Stimulated activated CD8-positive, alpha-beta memory T cell treated with anti-CD3 and anti-CD28 coated beads, Interleukin-15, amount 100 ng/mL, for 24 hours (primary cell): ENCODE results near the gene TACC3.
A peak's percentile ranks its signal among the peaks of the same experiment; 100 is the strongest.

Source experiments
- DNase-seq: peaks from one replicate; pipeline ENCODE4 v3.0.0-alpha.2; 2020; ENCODE audit warnings: low read depth

TACC3 gene

DNA sequence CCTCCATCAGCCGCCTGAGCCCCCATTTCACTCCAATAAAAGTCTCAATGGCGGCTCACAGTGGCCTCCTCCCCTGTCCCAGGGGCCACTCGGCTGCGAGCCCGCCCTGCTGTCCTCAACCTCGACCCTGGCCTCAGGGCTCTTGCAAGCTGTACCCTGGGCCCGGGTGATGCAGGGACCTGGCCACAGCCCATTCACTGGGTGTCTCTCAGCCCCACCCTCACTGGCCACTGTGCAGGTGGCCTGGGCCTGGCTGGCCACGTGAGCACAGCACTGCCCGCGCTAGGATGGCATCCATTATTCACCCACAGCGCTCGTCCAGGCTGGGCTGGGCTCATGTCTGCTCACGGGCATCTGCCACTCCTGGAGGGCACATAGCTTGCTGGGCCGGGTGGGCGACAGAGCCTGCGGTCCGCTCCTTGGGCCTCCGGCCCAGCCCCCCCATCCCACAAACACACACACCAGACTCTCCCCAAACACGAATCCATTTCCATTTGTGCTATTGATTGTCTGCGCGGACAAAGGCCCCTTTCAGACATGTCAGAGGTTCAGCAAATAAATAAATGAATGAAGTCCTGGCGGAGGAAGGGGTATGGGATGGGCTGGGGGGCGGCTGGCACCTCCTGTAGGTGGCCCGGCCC is 55.3 kb downstream of the TACC3 start:
- DNase-seq: no peak

DNA sequence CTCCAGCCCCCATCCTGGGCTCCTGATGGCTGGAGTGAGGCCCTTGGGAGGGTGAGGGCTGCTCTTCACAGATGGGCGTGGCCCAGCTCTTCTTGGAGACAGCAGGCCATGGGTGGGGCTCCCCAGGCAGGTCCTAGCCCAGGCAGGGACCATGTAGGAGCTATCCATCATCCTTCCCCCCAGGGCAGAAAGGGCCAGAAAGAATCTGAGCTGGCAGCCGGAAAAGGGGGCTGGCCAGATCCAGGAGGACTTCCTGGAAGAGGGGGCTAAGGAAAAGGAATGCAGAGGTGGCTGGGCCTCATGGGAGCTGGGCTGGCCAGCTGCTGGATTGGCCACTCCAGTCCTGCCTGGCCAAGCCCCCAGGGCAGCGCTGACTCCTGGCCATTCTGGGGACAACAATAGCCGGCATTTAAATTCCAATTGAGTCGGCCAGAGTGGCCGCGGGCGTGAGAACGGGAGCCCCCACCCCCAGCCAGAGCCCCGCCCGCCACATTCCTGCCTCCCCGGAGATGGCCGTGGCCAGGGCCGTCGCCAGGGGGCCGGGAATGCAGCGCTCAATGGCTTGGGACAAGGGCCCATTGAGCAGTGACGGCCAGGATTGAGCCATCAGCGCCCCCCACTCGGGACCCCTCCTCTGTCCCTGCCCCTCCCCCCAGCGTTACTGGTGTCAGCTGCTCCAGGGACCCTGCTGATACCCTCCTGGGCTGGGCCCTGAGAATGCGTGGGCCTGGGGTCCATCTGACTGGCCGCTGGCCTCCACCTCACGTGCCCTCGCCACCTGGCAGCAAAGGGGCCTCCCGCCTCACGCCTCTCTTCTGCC is 56.7 kb downstream of the TACC3 start:
- DNase-seq: no peak

DNA sequence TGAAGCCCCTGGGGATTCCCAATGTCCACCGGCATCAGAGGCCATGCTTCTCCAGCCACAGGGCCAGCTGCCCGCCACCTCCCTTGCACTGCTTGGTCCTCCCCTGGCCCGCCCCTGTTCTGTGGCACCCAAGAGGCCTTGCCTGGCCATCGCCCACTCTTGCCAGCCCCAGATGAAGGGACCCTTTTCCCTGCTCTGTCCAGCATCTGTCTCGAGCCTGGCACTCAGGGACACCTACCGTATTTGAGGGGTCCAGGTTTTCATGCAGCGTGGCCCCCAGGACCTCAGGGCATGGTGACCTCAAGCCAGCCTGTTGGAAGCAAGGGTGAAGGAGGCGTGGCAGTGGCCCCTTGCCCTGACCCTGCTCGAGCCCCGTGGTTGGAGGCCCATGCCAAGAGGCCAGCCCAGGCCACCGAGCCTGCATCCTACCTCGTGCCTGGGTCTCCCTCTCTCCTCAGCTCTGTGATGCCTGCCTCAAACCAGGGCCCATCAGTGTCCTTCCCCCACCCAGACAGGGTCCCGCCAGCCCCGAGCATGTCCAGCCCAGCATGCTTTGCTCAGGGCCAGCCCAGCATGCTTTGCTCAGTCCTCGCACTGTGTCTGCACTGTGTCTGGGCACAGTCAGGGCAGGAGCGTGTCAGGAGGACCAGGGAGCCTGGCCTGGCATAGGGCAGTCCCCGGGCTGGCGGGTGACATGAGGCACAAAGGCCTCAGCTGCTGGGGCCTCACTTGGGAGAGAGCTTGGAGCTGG is 57.5 kb downstream of the TACC3 start:
- DNase-seq: no peak

DNA sequence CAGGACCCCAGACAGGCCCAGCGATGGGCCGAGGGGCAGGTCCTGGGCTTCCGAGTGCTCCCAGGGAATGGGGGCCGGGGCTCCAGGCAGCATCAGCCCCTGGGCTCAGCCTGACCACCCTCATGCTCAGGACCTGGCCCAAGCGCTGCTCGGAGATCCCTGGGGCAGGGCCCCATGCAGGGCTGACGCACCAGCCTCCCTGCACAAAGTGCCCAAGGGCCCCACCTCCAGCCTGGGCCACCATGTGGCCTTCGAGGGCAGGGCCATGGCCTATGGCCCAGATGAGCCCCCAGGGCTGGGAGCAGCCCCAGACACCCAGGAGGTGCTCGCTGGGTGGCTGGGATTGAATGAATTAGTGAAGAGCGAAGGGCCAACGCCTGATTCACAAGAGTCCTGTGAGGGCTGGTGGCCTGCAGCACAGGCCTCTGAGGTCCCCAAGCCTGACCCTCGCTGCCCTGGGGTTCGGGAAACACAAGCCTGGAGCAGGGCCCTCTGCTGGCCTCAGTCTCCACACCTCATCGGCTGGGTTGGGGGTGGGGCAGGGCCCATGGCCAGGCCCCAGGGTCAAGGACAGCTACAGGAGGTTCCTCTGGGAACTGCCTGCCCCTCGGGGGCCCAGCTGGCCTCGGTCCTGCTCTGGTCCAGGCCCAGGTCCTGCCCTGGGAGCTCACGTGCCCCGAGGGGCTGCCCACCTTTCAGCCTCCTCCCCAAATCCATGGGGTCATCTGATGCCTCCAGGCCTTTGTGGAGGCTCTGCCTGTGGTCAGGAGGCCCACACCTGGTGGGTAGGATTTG is 58.5 kb downstream of the TACC3 start:
- DNase-seq: no peak

DNA sequence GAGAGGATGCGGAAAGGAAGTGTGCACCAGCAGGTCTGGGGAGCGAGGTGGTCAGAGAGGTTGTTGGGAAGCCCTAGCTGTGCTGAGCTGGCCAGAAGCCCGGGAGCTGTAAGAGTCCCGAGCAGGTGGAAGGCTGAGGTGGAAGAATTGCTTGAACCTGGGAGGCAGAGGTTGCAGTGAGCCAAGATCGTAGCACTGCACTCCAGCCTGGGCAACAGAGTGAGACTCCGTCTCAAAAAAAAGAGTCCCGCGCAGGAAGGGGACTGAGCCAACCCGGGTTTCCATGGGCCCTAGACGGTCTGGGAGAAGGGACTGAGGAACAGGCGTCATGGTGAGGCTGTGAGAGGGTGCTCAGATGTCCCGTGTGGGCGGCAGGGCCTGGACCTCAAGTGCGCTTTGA is 59.1 kb downstream of the TACC3 start:
- DNase-seq: no peak

DNA sequence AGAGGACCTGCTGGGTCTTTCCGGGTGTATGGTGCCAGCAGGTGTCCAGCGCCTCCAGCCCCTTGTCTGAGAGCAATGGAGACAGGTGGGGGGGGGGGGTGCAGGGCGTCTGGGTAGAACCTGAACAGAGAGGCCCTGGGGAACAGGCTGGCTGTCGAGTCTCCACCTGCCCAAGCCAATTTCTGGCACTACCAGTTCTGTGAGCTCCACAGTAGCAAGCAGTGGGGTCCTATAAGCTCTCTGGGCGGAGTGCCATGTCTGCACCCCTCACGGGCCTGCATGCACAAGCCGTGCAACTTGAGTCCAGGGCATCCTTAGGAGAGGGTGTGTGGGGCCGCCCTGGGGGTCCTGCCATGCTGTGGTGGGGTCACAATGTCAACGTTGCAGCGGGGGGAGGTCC is 61.7 kb downstream of the TACC3 start:
- DNase-seq: no peak

DNA sequence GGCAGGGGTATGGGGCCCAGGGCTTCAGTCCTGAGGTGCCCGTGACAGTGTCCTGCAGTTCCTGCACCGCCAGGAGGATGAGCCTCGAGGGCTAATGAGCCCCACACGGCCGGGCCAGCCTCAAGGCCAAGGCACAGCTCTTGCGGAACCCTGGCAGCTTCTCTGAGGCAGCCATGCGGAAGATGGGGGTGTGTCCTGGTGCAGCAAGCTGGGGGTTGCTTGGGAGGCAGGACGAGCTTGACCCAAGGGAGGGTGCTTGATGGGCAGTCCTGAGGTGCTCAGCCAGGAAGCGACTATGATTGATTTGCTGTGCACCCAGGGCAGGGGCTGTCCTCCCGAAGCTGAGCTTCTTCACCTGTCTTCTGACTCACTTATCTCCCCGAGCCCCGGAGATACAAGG is 62.6 kb downstream of the TACC3 start:
- no peak for DNase-seq

DNA sequence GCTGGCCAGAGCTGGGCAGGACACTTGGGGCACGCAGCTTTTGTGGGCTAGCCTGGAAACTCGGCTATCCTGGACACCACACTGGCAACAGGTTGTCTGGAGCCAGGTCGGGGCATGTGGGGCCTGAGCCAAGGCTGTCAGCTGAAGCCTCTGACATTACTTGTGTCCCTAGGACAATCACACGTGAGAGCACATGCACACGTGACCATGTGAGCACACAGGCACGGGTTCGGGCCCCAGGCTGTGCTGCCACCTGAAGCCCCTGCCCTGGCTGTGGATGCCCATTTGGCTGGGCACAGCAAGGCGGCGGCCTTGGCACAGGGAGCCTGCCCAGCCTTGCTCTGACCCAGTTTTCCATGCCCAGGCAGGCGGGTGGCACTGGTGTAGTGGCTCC is 63.1 kb downstream of the TACC3 start:
- no peak for DNase-seq

DNA sequence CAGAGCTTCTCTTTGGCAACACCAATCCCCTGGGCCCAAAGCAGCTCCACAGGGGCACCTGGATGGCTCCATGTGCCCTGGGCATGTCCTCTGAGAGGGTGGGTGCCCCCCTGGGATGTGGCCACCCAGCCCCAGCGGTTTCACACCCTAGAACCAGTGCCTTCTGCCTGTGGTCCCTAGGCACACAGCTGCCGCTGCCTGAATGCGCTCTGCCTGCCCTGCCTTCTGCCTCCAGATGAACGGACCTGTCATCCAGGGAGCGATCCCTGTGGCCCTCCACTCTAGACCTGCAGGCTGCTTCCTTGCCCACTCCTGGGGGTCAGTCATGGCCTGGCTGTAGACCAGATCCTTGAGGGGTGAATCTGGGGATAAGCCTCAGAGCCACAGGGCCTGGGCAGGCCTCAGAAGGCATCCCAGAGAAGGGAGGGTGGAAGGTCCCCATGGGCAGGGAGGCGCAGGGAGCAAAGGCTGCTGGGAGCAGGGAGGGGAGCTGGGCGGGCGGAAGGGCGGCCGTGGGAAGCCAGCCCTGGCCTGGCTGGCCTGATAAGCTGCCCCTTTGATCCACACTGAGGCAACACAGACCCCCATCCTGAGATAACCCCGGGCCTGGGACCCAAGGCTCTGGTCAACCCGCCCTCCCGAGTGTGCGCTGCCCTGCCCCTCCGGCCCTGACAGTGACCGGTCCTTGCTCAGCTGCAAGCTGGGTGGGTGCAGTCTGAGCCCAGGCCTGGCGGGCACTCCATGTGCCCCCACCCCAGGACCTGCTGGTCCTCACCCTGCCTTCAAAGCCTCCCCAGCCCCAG is 63.7 kb downstream of the TACC3 start:
- DNase-seq: no peak

DNA sequence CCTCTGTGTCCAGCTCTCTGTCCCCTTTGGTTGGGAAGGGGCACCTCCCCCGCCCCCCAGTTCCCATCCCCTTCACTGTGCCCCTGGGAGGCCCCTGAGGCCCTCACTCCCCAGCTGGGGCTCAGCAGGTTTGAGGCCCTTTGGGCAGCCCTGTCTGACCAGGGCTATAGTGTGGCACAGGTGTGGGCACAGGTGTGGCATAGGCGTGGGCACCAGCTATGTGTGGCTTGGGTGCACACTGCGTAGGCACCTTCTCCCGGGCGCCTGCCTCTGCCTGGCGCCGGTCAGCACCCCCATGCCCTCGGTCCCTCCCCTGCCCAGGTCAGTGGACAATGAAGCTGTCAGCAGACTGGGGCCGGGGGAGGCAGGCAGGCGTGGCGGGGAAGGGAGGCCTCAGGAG is 64.3 kb downstream of the TACC3 start:
- no peak for DNase-seq

DNA sequence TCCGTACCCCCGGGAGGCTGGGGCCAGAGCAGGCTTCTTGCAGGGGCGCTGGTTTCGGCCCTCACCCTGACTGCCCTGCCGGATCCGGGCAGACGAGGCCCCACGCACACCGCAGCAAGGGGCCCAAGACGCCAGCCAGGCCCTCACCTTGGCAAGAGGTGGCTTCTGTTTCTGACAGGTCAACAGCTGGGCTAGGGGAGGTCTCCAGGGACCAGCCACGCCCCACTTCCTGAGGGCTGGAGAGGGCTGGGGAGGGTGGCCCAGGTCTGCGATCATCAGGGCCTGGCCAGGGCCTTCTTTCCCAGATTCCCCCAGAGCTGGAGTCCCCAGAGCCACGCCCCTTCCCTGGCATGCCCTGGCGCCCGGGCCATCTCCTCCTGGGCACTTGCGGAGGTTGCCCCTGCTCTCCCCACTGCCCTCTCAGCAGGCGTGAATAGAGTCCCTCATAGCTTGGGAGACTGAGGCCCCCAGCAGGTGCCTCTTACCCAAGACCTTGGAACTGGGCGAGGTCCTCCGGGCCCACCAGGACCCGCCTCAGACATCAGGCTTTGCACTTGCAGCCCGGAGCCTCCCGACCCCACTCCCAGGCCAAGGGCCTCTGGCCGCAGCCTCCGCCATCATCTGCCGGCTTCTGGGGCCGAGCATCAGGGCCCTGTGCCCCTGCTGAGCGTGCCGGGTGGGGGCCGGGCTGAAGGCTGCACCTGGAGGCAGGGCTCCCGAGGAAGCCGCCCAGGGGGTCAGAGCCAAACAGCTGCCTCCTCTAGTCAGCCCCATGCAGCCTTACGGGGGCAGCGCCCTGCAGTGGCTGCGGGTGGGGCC is 65.4 kb downstream of the TACC3 start:
- DNase-seq: no peak

DNA sequence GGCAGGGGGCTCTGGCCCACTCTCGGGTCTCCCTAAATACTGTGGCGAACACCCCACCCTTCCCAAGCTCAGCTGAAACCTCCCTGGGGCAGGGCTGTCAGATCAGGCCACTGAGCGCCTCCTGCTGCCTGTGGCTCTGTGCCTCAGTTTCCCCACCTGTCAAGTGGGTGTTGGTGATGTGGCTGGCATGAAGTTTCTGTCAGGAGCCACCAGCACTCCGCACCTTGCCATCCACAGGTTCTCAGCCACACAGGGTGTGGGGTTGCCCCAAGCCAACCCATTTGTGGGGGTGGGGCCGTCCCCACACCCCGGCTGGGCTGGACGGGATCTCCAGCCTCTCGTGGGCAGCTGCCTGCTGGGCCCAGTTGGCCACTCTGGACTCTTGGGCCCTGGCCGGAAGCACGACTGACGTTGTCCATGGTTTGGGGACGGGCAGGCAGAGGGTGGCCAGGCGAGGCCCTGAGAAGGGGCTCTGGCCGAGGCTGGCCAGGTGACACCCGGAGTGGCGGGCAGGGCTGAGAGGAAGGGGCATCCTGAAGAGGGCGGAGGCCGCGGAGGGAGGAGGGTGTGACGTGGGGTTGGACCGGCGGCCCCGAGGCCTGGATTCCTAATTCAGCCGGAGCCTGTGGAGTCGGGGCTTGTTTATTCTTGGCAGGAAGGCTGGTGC is 66.2 kb downstream of the TACC3 start:
- no peak for DNase-seq

DNA sequence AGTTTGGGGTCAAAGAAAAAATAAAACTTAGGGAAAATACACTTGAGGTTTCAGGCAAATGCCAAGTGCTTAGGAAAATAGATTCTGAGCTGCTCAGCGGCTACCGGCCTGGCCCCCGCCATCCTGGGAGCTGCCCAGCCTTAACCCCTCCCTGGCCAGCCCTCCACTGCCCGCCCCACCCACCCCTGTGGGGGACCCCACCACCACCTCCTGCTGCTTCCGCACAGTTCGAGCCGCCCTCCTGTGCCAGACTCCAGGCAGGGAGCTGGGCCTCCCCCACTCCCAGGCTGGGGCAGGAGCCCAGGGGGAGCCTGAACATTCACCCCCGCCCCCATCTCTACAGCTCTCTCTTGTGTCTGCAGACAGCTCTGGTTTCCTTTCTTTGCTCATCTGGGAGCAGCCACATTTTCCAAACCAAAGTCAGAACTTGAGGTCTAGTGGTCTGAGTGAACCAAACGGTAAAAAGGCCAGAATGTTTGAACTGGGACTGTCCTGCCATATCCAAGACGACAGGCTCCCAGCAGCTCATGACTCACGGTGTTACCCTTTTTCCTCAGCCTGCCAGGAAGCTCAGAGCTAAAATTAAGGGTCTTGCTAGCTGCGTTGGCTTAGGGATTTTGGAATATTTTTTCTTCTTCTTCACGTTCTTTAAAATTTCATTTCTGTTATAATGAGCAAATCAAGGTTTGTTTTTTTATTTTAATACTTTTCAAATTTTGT is 67.1 kb downstream of the TACC3 start:
- no peak for DNase-seq

DNA sequence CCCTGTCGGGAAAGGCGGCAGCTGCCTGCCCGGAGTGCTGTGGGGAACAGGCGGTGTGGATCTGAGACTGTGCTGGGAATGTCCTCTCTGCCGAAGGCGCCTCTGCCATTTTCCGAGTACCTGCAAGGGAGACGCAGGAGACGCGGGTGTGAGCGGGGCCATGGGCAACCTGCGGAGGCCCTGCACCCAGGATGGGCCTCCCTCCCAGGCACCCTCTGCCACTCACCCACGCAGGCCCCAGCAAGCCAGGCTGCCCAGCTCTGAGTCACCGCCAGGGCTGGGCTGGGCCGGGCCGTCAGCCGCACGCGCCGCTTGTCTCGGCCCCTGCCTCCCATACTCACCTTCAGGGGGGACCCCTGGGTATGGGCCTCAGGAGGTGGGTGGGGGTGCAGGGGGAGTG is 68.2 kb downstream of the TACC3 start:
- DNase-seq: no peak

DNA sequence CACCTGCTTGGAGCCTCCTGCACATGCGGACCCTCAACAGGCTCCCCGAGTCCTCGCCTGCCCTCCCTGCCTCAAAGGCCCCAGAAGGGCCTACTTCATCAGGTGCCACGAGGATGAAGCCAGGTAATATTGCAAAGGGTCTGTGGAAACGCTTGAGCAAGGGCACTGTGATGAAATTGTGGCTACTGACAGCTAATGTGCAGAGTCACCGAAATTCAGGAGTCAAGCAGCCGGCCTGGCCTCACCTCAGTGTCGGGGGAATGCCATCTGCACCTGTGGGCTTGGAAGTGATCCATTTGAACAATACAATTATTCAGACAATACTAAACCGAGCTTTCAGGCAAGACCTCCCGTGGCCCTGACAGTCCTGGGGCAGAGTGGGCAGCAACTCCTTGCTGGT is 68.7 kb downstream of the TACC3 start:
- no peak for DNase-seq

DNA sequence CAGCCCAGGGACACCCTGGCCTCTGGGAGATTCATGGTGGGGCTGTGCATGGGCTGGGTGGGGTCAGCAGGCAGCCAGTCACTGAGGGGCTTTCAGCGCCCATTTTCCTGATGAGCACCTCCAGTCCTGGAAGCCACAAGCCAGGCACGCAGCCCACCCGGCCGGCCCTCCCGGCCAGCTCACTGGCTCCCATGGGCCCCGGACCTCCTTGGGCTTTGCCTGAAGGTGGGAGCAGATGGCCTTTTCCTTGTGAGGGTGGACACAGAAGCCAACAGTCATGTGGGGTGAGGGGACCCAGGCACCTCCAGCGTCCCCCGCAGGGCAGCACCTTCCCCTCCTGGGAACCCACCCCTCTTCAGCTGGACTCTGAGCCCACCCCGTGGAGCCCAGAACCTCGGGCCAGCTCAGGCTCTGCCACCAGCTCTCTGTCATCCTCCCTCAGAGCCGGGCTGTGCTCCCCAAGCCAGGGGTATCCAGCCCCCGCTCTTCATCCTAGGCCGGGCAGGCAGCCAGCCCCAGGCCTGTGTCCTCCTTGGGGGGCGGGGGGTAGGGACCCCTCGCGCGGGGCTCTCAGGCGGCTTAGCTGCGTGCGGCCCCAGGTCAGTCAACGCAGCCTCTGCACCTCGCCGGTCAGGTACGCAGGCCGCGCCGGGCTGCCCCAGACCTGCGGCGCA is 71.0 kb downstream of the TACC3 start:
- DNase-seq: no peak

DNA sequence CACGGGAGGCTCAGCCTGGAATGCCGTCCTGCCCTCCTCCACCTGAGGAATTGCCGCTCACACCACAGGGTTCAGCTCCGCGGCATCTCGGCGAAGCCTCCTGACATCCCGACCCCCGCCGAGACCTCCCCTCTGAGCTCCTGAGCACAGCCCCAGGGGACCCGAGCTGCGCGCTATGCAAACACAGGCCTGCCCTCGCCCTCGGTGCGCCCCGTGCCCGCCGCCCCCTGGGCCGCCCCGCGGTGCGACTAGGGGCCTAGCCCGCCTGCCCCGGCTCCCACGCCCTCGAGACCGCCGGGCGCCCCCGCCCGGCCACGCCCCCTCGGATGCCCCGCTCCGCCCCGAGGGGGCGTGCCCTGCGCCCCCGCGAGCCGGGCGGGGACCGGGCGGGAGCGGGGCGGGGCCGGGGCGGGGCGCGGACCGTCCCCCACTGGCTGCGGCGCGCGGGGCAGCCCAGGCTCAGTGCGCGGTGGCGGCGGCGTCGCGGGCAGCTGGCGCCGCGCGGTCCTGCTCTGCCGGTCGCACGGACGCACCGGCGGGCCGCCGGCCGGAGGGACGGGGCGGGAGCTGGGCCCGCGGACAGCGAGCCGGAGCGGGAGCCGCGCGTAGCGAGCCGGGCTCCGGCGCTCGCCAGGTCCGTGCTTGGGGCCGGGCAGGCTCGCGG is 71.6 kb downstream of the TACC3 start, which contains the start of gene FGFR3:
Gene FGFR3, plus strand, starts transcription at position 462 of the 664 bp plus-strand sequence. CDS start 642 bp downstream, outside the sequence.
- DNase-seq: peak; percentile 19

DNA sequence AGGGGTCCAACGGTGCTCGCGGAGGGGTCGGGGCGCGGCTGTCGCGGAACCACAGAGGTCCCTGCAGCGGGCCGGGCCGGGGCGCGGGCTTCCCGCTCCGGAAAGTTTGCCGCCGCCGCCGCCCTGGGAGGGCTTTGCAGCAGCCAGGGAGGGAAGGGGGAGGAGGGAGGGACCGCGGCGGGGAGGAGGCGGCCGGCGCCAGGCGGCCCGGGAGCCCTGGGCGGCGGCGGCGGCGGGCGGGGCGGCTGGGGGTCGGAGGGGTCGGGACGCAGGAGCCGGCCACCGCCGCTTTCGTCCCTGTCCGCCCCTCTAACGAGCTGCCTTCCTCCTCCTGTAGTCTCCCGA is 72.1 kb downstream of the TACC3 start:
- DNase-seq: no peak
